ENCODE data around the gene DPP10. TPM values are rescaled to one million over a fixed set of nuclear protein-coding genes. Genes with fewer than 3 reads are reported as not detected.

DPP10 gene
- total and polyA plus RNA-seq, 10 of the 15 experiments (the other 5 are each of a cell fraction or from before 2014, with no cell fraction given) = not detected

- Histone ChIP-seq H3K4me1 (ENCODE audit: control insufficient read depth, insufficient read depth, low read length) (no peaks in the 10 kb centered on the region), H3K27ac (ENCODE audit: control insufficient read depth, insufficient read depth) (no peak overlapping the region), H4K20me1 (ENCODE audit: control insufficient read depth, insufficient read depth) (no peaks in the 10 kb centered on the region), H3K9me3 (replicated peaks; ENCODE audit: control insufficient read depth, insufficient read depth, low read length) (no peaks in the 10 kb centered on the region), H3K9ac (ENCODE audit: control insufficient read depth, insufficient read depth, low read length) (no peak overlapping the region), H3K4me3 (no peak overlapping the region), H2AFZ (ENCODE audit: control insufficient read depth, low read depth, low read length) (no peak overlapping the region), H3K36me3 (ENCODE audit: control insufficient read depth in 2 of 2, insufficient read depth in 2 of 2, low read length in 1 of 2) (no peaks in the 10 kb centered on the region), H3K27me3 (replicated peaks in 1 of 2; ENCODE audit: control insufficient read depth in 2 of 2, insufficient read depth in 2 of 2, low read length in 1 of 2) (no peaks in the 10 kb centered on the region), H3K4me2 (ENCODE audit: control insufficient read depth, insufficient read depth) (no peak overlapping the region), H3K79me2 (ENCODE audit: control insufficient read depth, insufficient read depth, low read length) (no peaks in the 10 kb centered on the region)
- CTCF ChIA-PET = no interaction called here
- in situ Hi-C loops (cut with MboI) (no loop called here), intact Hi-C loops (cut with micrococcal nuclease; ENCODE audit: unreplicated experiment) (no loop called here)
- SMC1A ChIA-PET (ENCODE audit: uncharacterized antibody, unreplicated experiment) = no interaction called here
- FAIRE-seq = no peak
- POLR2A ChIA-PET = no interaction called here
- BruUV-seq (replicated peaks) = no TSS peak
- TF ChIP-seq HDAC2 (IDR thresholded peaks at IDR 0.05) (no peak), EZH2 (IDR thresholded peaks at IDR 0.05; ENCODE audit: borderline replicate concordance, control insufficient read depth, low read depth, low read length) (no peak), BCLAF1 (IDR thresholded peaks at IDR 0.05) (no peak), SKIL (IDR thresholded peaks at IDR 0.05; ENCODE audit: low read depth, poor library complexity, severe bottlenecking) (no peak), TCF12 (IDR thresholded peaks at IDR 0.05; ENCODE audit: low read depth, low read length) (no peak), CHD1 (IDR thresholded peaks at IDR 0.05; ENCODE audit: low read depth, low read length) (no peak), MAX (IDR thresholded peaks at IDR 0.05; ENCODE audit: low read depth, low read length) (no peak), MYC (IDR thresholded peaks at IDR 0.05; ENCODE audit: insufficient read depth, insufficient read length, insufficient replicate concordance, low read length, severe bottlenecking) (no peak), EGR1 (IDR thresholded peaks at IDR 0.05; ENCODE audit: borderline replicate concordance in 1 of 2, low read depth in 2 of 2, low read length in 2 of 2) (no peak), EP300 (IDR thresholded peaks at IDR 0.05; ENCODE audit: borderline replicate concordance in 1 of 2, control insufficient read depth in 1 of 2, low read depth in 2 of 2, low read length in 2 of 2) (no peak), PAX5 (IDR thresholded peaks at IDR 0.05; ENCODE audit: borderline replicate concordance, low read depth, low read length) (no peak), PKNOX1 (IDR thresholded peaks at IDR 0.05) (no peak), ASH2L (IDR thresholded peaks at IDR 0.05; ENCODE audit: borderline replicate concordance, low read depth) (no peak)
- ATAC-seq = no peak
- RAD21 ChIA-PET (ENCODE audit: unreplicated experiment) = no interaction called here
- no peak for DNase-seq (ENCODE audit: low read depth, low spot score)
Measured at GRCh38 chr2:115384399-115384798, 942.0 kb downstream of the DPP10 start.

Measured in GM12878 (cell line).